ENCODE measurements around the gene HSPA8. TPM values are rescaled to one million over a fixed set of nuclear protein-coding genes. Genes with fewer than 3 reads are reported as not detected.
A peak's percentile ranks its signal among the peaks of the same experiment; 100 is the strongest.

The HSPA8 gene
- total and polyA plus RNA-seq, 8 donors: 166 to 1,721 (median 845) TPM

DNA sequence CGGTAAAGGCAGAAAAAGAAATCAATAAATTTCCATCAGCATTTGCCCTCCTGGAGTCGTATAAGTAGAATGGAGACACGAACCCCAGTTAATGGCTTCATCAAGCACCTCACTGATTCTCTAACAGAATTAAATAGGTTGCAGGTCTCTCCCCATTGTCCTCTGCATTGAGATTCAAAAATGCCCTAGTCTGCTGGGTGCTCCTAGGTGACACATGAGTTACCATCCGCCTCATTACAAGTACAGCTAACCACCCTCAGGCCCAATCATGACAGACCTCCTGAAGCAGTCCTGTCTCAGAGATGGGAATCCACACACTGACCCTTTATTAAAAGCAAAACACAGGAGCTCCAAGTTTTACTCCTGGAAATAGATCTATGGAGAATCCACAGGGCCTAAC lies 31.4 kb downstream of the HSPA8 start:
- TF ChIP-seq, protein P1, sequence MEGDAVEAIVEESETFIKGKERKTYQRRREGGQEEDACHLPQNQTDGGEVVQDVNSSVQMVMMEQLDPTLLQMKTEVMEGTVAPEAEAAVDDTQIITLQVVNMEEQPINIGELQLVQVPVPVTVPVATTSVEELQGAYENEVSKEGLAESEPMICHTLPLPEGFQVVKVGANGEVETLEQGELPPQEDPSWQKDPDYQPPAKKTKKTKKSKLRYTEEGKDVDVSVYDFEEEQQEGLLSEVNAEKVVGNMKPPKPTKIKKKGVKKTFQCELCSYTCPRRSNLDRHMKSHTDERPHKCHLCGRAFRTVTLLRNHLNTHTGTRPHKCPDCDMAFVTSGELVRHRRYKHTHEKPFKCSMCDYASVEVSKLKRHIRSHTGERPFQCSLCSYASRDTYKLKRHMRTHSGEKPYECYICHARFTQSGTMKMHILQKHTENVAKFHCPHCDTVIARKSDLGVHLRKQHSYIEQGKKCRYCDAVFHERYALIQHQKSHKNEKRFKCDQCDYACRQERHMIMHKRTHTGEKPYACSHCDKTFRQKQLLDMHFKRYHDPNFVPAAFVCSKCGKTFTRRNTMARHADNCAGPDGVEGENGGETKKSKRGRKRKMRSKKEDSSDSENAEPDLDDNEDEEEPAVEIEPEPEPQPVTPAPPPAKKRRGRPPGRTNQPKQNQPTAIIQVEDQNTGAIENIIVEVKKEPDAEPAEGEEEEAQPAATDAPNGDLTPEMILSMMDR (IDR thresholded peaks at IDR 0.05): no peak
- no peak overlapping the region for H3K4me3 ChIP-seq
- no peaks in the 10 kb centered on the region for H3K9me3 ChIP-seq
- no peak overlapping the region for H3K27ac ChIP-seq
- H3K36me3 ChIP-seq: no peaks in the 10 kb centered on the region
- DNase-seq (no peak), ATAC-seq (no peak), FAIRE-seq (no peak)
- H3K4me1 ChIP-seq: no peaks in the 10 kb centered on the region
- H3K27me3 ChIP-seq: no peaks in the 10 kb centered on the region
- 51 to 52% methylated on average over 4 of the region's 4 CpGs for WGBS, 2 donors
- intact Hi-C loops (cut with DNase I): no loop called here

DNA sequence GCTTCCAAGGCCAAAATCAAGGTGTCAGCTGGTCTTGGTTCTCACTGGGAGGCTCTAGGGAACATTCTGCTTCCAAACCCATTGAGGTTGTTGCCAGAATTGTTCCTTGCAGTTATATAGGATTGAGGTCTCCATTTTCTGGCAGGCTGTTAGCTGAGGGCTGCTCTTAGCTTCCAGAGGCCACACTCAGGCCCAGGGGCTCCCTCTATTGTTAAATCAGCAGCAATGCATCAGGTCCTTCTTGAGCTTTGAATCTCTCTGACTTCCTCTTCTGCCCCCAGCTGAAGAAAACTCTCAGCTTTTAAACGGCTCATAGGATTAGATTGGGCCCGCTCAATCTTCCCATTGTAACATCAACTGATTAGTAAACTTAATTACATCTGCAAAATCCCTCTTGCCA lies 41.0 kb downstream of the HSPA8 start:
- H3K36me3 ChIP-seq: no peaks in the 10 kb centered on the region
- H3K27ac ChIP-seq: no peak overlapping the region
- no peaks in the 10 kb centered on the region for H3K27me3 ChIP-seq
- FAIRE-seq (no peak), DNase-seq (no peak), ATAC-seq (peak in 3 of 4 donors; percentile 50 to 72 (median 56))
- intact Hi-C loops (cut with DNase I): no loop called here
- H3K4me3 ChIP-seq: no peak overlapping the region
- TF ChIP-seq, protein P1 (IDR thresholded peaks at IDR 0.05): peak in 1 of 4 donors; percentile 13
- H3K9me3 ChIP-seq: no peaks in the 10 kb centered on the region
- 47 to 53% methylated on average over 2 of the region's 2 CpGs for WGBS, 2 donors
- peaks cover 0 to 5% (median 0%) of the 10 kb centered on the region in 3 donors for H3K4me1 ChIP-seq

DNA sequence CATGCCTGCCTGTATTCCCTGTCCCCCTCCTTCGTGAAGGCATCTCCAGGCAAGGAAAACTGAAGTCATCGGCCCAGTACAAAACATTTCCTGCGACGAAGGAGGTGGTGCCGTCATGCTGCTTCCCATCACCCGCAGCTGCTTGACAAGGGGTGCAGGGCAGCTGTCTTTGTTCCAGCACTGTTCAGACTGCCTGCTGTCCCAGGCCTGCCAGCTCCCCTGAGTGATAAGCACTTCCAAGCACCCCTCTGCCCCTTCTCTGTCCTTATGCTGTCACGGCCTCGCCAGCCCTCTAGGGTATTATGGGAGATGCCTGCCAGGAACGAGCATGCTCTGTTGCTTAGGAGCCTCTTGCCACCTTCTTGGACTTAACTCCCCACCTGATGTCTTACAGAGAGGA lies 43.2 kb downstream of the HSPA8 start:
- Histone ChIP-seq H3K4me1 (peaks cover 0 to 5% (median 0%) of the 10 kb centered on the region in 3 donors), H3K27me3 (no peaks in the 10 kb centered on the region), H3K36me3 (no peaks in the 10 kb centered on the region), H3K27ac (no peak overlapping the region), H3K9me3 (no peaks in the 10 kb centered on the region), H3K4me3 (no peak overlapping the region)
- no peak for ATAC-seq
- TF ChIP-seq, protein P1 (IDR thresholded peaks at IDR 0.05): no peak
- DNase-seq: no peak
- intact Hi-C loops (cut with DNase I): no loop called here
- no peak for FAIRE-seq
- 80 to 87% methylated on average over 9 of the region's 9 CpGs for WGBS, 2 donors

DNA sequence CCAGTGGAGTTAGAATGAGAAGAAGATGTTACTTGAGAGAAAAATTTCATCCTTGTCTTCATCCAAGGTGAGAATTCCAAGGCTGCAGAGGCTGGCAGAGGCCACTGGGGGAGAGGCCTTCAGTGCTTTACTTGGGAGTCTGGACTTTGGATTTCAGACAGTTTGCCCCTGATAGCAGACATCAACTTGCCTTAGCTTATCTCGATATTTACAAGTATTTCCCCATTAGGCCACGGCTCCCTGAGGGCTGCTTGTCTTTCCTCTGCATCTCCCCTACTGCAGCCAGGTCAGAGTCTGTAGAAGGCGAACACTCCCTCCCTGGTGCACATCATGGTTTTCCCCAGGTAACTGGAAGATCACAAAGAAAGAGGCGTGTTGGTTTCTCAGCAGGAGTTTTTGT lies 50.4 kb downstream of the HSPA8 start:
- TF ChIP-seq, protein P1 (IDR thresholded peaks at IDR 0.05): no peak
- no peaks in the 10 kb centered on the region for H3K36me3 ChIP-seq
- WGBS, 2 donors: 54 to 58% methylated on average over 4 of the region's 4 CpGs
- no peaks in the 10 kb centered on the region for H3K27me3 ChIP-seq
- FAIRE-seq (no peak), ATAC-seq (no peak), DNase-seq (no peak)
- no peak overlapping the region for H3K27ac ChIP-seq
- H3K4me1 ChIP-seq: no peaks in the 10 kb centered on the region
- no peaks in the 10 kb centered on the region for H3K9me3 ChIP-seq
- intact Hi-C loops (cut with DNase I): no loop called here
- H3K4me3 ChIP-seq: no peak overlapping the region

Other genes starting within 250 kb of the HSPA8 start
- gene CRTAM, start 223.6 kb downstream of the HSPA8 start, total RNA-seq: under 1 TPM in 2 of 6 donors, not detected in 4; 0.13 to 0.31 TPM
- not detected for gene CRTAM, start 223.6 kb downstream of the HSPA8 start, polyA plus RNA-seq
- gene JHY, start 179.4 kb downstream of the HSPA8 start, total RNA-seq: 1 to 10 TPM; 1.4 to 4.2 (median 2.4) TPM
- gene JHY, start 179.4 kb downstream of the HSPA8 start, polyA plus RNA-seq: 1 to 10 TPM; 1.1 to 1.9 TPM
- not detected for gene BSX, start 80.3 kb downstream of the HSPA8 start, total RNA-seq
- not detected for gene BSX, start 80.3 kb downstream of the HSPA8 start, polyA plus RNA-seq
- gene CLMP, start 133.1 kb upstream of the HSPA8 start, total RNA-seq: 1 to 10 TPM in 3 of 6 donors, under 1 TPM in 3; 0.46 to 5.5 (median 2.3) TPM
- gene CLMP, start 133.1 kb upstream of the HSPA8 start, polyA plus RNA-seq: 1 to 10 TPM in 1 of 2 donors, under 1 TPM in 1; 0.61 to 1.1 TPM